GM12874 (cell line): ENCODE results near the gene ANKRD9.

Source experiments
- TF ChIP-seq, protein P1 (sequence below): IDR thresholded peaks from 2 replicates; pipeline ENCODE4 v1.5.1; 2011; ENCODE audit warnings: low read depth, mild to moderate bottlenecking, control low read depth, low read length, moderate library complexity; ENCODE audit not compliant: insufficient read depth

The ANKRD9 gene, protein sequence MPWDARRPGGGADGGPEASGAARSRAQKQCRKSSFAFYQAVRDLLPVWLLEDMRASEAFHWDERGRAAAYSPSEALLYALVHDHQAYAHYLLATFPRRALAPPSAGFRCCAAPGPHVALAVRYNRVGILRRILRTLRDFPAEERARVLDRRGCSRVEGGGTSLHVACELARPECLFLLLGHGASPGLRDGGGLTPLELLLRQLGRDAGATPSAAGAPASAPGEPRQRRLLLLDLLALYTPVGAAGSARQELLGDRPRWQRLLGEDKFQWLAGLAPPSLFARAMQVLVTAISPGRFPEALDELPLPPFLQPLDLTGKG

DNA sequence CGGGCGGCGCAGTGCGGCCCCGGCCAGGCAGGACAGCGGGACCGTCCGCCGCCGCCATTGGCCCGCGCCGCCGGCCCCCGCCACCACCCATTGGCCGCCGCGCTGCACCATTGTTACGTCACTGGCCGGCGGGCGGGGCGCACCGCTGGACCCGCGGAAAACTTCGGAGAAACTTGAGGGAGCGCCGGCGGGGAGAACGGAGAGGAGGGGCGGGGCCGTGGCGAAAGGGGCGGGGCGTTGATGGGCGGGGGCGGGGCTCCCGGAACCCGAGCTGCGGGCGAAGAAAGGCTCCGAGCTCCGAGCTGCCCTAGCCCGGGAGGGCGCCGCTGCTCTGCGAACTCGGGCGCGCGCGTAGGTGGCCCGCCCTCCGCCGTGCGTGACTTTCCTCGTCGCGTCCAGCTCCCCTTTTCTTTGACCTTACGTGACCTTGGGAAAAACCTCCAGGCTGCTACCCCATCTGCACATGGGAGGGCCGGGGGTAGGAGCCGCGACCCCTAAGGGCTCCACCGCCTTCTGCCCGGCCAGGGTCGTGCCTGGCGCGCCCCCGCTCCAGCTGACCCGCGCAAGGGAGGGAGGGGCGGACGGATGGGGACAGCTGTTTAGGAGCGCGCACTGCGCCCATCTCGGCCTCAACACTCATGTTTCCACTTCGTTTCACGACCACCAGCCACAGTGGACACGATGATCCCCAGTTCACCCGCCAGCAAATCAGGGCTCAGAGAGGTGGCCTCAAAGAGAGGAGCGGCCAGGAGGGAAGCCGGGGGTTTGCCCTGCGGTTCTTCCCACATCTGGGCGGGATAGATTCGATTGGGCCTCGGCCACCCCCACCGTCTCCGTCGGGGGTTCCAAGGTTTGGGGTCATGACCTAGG lies at the start of gene ANKRD9:
Gene ANKRD9, minus strand, starts transcription at position 31 of the 870 bp plus-strand sequence. CDS start 1,887 bp downstream, outside the sequence.
- TF ChIP-seq, protein P1, sequence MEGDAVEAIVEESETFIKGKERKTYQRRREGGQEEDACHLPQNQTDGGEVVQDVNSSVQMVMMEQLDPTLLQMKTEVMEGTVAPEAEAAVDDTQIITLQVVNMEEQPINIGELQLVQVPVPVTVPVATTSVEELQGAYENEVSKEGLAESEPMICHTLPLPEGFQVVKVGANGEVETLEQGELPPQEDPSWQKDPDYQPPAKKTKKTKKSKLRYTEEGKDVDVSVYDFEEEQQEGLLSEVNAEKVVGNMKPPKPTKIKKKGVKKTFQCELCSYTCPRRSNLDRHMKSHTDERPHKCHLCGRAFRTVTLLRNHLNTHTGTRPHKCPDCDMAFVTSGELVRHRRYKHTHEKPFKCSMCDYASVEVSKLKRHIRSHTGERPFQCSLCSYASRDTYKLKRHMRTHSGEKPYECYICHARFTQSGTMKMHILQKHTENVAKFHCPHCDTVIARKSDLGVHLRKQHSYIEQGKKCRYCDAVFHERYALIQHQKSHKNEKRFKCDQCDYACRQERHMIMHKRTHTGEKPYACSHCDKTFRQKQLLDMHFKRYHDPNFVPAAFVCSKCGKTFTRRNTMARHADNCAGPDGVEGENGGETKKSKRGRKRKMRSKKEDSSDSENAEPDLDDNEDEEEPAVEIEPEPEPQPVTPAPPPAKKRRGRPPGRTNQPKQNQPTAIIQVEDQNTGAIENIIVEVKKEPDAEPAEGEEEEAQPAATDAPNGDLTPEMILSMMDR: 0 out of 2 replicates have a peak, but pooled peaks have one; percentile 2

GRCh38 chr14:102558556-102558955 lies 49.0 kb upstream of the ANKRD9 start:
- TF ChIP-seq, protein P1: no peak

- TF ChIP-seq, protein P1: no peak
Measured at GRCh38 chr14:102557434-102558226, 48.1 kb upstream of the ANKRD9 start.

DNA sequence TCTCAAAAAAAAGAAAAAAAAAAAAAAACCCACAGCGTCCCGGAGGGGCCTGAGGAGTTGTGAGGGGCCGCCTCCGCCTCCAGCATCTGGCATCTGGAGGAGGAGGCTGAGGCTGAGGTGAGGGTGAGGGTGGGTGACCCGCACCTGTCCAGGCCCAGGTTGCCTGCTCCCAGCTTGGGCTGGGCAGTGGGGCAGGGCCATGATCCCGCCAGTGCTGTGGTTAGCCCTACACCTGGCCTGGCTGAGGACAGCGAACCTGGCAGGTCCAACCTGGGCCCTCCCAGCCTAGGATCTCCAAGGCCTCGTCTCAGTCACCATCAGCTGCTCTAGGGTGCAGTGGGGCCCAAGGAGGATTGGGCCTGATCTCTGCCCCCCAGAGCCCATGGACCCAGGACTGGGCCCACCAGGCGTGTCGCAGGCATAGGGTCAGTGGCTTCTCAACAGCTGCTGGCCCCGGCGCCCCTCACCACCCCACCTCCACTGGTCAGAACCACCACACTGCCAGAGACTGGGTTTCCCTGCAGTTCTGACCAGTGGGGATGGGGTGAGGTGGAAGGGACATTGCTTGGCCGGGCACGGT lies 46.6 kb upstream of the ANKRD9 start:
- TF ChIP-seq, protein P1: no peak

DNA sequence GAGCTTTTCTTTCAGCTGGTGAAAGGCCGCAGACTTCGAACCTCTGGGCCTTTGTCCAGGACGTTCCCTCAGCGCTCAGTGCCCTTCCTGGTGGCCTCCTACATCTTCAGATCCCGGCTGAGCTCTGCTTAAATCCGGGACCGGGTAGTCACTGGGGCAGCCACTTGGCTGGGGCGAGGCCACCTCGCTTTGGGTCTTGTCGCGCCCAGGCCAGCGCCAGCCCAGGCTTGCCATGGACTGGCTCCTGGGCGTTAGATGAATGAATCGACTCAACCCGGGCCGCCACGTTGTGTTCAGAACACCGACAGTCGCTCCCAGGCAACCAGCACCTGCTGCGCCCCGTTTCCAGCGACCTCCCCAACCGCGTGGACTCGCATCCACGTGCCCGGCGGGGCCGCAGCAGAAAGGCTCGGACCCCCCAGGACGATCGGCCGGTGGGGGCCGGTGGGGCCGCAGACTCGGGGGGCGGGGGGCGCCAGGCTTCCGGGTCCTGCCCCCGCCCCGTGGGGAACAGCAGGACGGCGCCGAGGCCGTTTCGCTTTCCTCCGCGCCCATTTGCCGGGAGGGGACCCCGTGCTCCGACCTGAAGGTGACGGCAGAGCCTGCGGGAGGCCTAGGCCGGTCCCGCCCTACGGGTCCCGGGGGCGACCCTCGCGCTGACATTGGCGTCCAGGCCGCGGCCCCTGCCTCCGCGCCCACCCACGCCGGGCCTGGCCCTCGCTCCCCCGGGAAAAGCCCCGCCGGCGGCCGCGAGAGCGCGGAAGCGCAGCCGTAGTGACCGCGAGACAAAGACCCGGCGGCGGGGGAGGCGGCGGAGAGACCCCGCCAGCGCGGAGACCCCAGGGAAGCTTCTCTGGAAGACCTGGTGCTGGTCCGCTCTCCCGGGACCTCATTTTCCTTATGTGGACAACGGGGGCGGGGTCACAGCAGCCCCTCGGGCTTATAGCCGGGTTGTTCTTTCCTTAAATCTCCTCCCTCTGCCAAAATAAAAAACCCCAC lies 45.5 kb upstream of the ANKRD9 start:
- TF ChIP-seq, protein P1: no peak

- TF ChIP-seq, protein P1: no peak
Measured at GRCh38 chr14:102551995-102552705, 42.6 kb upstream of the ANKRD9 start.
